HG02642 (cell line): ENCODE results near the gene MORN5.
A peak's percentile ranks its signal among the peaks of the same experiment; 100 is the strongest.

Source experiments
- ATAC-seq: cut with Tn5 transposase; IDR thresholded peaks from one replicate; pipeline ENCODE4 v1.9.1; 2021; ENCODE audit warnings: mild to moderate bottlenecking; ENCODE audit not compliant: unreplicated experiment, poor library complexity

MORN5 gene

DNA sequence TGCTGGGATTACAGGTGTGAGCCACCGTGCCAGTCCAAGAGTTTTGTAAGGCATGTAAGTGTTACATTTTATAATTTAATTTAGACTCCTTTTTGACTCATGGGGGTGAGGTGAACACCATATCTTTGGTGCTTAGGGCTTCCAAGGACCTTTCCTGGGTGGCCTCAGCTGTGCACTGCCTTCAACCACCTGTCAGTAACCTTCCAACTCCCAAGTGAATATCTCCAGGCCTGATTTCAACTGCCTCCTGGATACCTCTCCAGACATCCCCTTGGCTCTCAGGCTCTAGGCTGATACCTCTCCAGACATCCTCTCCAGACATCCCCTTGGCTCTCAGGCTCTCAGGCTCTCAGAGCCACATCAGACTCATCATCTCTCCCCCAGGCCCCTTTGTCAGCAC is 35.7 kb upstream of the MORN5 start:
- no peak for ATAC-seq

DNA sequence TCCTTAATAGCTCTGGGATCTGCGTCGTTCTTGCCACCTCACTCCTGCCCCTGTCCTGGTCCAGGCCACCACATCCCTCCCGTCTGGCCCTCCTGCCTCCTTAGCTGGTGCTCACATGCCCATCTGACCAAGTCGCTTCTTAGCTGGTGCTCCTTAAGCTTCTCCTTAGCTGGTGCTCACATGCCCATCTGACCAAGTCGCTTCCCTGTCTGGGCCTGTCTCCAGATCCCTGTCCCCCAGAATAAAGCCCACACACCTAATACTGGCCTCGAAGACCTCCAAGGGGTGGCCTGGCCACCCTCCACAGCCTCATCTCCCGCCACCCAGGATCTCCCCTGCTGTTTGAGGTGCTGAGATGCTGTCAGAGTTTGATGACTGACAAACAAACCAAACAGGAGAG is 35.2 kb upstream of the MORN5 start:
- ATAC-seq, result no peak

- ATAC-seq, result peak; percentile 72
Observed at GRCh38 chr9:122125158-122125508, 34.6 kb upstream of the MORN5 start.

DNA sequence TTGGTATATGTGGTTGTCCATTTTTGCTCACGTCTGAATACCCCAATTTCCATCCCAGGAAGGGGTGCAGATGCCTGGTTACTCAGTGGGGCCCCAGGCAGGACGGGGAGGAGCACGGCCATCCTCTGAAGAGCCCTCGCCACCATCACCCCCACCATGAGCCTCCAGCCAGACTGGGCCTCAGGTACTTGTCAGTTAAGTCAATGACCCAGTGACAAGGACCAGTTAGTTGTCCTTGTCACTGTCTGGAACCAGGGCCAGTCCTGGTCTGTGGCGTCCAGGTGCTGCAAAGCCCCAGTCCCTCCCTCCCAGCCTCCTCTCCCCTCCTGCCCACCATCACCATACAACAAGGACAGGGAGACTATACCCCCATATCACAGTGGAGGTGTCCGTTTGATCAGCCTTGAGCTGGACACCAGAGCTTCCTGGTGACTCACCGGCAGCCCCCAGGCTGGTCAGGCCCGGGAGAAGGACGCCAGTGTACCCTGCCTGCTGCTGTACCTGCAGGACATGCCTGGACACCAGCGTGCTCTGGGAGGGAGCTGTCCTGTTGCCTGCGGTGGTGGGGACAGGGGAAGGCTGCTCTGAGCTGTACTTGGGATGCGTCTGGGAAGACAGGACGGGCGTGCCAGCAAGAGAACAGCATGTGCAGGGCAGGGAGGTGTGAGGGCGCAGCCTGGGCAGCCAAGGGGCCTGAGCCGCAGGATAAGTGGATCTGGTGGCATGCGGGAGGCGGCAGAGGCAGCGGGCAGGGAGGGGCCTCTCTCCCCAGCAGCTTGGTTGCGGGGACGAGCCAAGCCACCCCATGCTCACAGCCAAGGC is 34.0 kb upstream of the MORN5 start:
- ATAC-seq, result no peak

DNA sequence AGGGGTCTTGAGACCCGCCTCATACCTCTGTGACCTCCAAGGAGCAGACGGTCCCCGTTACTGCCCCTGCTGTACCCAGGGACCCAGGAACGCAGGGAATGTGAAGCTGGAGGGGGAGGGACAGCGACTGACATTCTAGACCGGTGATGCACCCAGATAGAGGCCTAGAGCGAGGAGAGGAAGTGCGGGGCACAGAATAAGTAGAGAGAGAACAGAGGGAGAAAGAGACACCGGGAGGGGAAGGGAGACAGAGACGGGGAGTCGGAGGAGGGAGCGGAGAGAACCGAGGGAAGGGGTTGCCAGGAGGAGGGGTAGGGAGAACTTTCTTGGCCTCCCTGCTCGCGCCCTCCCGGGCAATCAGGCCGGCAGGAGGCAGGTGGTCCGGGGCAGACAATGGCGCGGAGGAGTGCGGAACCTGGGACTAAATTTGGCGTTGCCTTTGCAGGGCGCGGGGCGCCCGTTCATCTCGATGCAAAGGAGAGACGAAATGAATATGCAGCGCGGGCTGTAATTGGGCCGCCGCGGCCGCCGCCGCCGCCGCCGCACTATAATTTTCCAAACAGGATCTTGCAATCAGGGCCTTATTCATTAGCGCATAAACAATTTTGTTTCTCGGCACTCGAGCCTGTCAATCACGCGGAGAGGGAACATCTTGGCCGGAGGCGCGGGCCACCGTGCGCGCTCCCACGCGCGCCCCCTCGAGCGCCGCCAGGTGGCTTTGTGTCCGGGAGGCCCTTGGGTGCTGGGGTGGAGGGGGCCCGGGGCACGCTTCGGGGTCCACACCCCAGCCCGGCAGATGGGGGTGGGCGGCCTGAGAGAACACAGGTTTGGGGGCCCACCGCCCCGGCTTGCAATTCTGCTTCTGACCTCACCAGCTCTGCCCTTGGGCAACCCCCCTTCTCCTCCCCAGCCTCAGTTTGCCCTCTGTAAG is 33.1 kb upstream of the MORN5 start:
- no peak for ATAC-seq

DNA sequence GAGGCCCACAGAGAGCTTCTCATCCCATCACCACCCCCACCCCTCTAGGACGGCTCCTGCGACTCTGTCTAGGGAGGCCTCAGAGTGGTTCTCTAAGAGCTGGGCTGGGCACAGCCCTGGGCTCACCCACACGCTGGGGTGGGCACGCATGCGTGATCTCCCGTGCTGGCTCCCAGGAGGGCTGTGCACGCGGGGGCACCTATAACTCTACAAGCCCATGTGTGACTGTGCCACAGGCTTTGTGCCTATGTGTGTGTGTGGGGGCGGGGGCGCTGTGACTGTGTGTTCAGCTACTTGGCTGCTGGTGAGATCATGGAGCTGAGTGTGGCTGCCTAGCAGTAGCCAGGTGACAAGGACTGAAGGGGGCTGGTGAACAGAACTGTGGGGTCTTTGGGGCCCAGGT is 32.3 kb upstream of the MORN5 start:
- no peak for ATAC-seq

DNA sequence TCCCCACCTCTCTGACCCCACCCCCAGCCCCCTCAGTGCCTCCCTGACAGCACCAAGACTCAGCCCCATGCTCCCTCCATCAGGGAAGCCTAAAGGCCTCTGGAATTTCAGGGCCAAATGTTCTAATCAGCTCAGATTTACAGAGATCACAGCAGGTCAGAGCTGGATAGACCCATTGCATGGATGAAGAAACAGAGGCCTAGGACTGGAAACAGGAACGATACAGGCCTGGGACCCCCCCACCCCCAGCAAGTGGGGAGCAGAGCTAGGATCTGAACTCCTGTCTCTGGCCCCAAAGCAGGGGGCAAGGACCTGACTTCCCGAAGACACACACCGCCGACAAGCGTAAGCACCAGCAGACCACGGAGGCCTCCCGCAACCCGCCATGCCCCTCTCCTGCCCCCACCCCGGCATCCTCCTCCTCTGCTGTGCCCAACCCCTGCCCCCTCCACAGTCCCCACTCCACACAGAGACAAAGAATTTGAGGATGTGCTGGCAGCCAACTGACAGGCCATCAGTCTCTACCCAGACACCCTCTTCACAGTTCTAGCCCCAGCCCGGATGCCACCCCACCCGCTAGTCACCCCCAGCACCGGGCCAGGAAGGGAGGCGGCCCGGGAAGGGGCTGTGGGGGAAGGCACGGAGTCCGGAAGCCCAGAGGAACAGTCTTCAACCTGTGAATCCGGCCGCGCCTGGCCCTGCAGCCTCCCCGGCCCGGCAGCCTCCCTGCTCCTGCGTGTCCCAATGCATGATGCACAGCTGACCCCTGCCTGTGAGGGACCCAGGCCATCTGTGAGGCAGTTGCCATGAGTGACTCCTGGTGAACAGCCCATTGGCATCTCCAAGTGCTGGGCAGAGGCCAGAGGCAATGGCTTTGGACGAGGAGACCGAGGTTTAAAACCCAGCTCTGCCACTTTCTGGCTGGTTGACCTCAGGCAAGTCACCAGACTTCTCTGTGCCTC is 31.4 kb upstream of the MORN5 start:
- no peak for ATAC-seq

DNA sequence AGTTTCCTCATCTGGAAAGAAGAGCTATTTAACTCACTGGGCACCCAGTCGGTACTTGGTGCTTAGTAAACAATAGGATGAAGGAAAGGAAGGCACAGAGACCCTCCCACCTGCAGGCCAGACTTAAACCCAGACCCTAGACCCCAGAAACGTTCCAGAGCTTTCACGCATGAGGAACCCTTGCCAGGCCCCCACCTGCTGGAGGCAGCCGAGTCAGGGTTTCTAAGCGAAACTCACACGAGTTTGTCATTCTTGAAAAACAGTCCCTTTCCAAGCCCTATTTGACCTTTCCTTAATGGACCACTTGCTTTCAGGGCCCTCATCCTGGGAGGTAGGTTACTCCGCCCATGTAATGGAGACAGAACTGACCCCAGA is 30.8 kb upstream of the MORN5 start:
- ATAC-seq, result no peak

- no peak for ATAC-seq
Observed at GRCh38 chr9:122129969-122130368, 29.7 kb upstream of the MORN5 start.

DNA sequence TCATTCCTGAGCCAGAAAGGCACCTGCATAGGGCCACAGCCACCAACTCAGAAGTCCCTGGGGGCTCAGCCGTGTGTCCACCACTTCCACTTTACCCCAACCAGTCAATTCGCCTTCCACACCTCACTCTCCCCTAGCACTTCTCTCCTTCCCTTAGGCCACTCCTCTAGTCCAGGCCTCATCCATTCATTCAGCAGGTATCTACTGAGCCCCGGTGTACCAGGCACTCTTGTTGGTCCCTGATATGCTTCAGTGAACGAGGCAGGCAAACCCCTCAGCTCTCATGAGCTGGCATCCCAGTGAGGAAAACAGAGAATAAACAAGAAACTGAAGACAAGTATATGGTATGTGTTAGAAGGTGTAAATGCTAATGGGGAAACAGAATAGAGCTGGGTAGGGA is 28.9 kb upstream of the MORN5 start:
- no peak for ATAC-seq

GRCh38 chr9:122131401-122132001 is 28.2 kb upstream of the MORN5 start:
- ATAC-seq, result no peak

DNA sequence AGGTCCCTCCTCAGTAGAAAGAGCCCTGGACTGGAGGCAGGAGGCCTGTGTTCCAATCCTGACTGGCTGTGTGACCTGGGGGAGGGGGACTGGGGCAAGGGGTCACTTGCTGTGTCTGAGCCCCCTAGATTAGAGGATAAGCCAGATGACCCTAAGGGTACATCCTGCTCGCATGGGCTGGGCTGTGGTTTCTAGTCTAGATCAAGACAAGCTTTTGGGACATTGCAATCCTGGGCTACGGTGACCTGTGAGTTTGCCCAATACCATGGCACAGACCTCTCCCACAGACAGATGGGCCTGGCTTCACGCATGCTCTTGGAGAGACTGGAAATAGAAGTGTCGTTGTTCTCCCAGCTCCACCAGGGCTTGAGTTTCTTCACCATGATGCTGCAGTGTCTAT is 27.2 kb upstream of the MORN5 start:
- ATAC-seq, result no peak

DNA sequence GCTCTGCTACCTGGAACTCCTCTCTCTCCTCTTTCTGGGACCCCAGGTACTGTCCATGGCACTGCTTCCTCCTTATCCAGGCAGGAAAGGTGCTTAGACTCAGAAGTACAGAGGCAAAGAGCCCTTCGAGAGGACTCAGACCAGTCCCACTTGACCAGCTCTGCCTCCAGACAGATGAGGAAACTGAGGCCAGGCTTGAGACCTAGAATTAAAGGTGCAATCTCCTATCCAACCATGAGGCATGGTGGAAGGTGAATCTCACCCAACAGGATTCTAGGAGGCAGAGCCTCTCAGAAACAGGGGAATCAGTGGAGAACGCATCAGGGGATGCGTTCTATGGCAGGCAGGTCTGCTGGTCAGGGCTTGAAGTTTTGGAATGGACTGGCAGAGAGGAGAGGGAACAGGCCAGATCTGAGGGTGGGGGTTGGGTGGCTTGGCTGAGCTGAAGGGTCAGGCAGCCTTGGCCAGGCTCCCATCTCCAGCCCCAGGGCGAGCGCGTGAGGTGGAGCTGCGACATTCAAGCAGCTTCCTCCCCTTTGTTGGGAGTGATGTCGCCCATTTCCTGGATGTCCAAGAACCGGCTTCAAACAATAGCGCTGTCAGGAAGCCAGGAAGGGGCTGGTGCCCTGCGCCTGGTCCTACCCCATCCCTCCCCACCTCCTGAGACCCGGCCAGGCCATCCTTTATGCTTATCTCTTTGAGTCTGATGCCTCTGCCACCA is 26.3 kb upstream of the MORN5 start:
- ATAC-seq, result no peak

DNA sequence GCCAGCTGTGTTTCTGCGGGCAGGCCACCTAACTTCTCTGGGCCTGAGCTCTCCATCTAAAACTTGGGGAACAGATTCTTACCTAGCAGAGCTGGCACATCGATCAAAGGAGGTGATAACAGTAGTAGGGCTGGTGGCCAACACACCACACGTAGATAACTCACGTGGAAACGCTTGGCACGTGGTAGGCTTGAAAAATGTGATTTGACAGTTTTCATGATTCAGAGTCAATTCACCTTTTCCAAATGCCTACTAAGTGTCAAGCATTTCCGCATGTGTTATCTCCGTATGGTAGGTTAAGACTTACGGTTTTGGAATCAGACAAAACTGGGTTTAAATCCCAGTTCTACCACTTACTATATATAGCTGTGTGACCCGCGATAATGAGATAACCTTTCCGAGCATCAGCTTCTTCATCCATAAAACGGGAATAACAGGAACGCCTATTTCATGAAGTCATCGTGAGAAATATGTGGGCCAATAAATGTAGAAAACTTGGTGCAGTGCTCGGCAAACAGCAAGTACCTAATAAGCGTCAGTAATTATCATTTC is 25.6 kb upstream of the MORN5 start:
- ATAC-seq, result no peak

DNA sequence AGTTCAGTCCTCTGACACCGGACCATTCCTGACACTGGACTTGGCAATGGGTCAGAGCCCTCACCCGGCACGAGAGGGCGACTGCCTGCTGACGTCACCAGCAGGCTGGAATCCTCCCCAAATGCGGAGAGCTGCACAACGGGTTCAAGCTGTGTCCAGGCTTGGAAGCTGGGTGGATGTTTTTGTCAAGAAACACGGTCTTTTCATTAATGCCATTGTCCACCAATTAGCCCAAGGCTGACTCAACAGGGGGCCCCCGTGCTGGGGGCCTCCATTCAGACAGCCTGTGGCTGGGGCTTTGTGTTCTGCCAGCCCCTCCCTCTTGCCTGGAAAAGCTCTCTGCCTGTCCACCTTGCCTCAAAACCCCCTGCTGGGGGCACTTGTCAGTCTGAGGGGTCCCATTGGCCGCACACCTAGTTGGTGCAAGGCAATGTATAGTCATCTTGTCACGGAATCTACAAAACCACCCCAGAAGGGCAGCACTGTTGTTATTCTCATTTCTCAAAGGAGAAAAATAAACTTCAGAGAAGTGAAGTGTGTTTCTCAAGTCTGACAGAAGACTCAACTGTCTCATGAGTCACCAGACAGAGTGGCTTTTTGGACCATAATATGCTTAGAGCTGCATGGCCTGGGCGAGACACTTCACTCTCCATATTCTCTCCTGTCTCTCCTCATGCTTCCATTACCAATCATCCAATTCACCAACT is 24.7 kb upstream of the MORN5 start:
- ATAC-seq, result no peak

GRCh38 chr9:122135529-122135859 is 24.2 kb upstream of the MORN5 start:
- no peak for ATAC-seq

- ATAC-seq, result no peak
Observed at GRCh38 chr9:122138560-122139268, 21.0 kb upstream of the MORN5 start.
